HK-2 (cell line): ENCODE data around the gene MCM5.

Experiments
- DNase-seq: peaks from one replicate; pipeline ENCODE4 v3.0.0-alpha.2; 2018; ENCODE audit not compliant: unreplicated experiment

MCM5 gene

GRCh38 chr22:35403356-35403755 lies 3.4 kb downstream of the MCM5 start:
- DNase-seq = no peak

DNA sequence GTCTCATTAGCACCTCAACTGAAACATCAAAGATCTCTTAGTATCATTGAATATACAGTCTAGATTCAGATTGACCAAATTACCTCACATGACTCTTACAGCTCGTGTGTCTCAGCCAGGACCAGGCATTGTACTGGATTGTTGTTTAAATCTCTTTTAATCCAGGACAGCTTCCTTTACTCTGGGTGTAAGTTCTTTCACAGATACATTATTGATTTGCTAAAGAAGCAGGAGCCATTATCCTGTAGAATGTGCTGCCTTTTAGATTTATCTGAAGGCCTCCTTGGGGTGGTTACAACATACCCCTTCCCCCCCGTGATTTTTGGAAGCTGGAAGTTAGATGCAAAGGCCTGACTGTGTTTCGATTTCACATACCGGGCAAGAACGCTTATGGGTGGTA lies 4.2 kb downstream of the MCM5 start:
- DNase-seq = no peak

- DNase-seq = no peak
These were observed 6.5 kb downstream of the MCM5 start for GRCh38 chr22:35406443-35406842.

DNA sequence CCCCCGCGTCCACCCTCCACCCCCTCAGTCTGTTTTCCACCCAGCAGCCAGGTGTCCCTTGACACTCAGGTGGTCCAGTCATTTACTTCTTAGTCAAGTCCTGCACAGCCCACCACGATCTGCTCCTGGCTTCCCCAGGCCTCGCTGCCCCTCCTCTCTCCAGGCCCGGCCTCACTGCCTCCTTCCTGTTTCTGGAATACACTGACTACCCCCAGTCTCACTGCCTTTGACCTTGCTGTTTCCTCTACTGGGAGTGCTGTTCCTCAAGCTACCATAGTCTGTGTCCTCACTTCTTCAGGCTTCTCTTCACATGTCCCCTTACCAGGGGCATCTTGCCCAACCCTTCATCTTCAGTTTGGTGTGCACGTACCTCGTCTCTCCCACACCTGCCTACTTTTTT lies 7.4 kb downstream of the MCM5 start:
- no peak for DNase-seq

GRCh38 chr22:35409783-35410662 lies 10.1 kb downstream of the MCM5 start:
- DNase-seq = no peak

DNA sequence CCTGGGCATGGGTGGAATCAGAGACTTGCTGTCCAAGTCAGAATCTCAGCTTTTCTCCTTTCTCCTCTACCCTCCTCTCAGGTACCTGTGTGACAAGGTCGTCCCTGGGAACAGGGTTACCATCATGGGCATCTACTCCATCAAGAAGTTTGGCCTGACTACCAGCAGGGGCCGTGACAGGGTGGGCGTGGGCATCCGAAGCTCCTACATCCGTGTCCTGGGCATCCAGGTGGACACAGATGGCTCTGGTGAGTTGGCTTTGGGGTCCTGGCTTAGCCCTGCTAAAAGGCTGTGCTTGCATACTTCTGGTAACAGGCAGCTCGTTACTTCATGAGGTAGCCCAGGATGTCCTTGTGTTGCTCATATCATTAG lies 10.7 kb downstream of the MCM5 start:
- DNase-seq = no peak

DNA sequence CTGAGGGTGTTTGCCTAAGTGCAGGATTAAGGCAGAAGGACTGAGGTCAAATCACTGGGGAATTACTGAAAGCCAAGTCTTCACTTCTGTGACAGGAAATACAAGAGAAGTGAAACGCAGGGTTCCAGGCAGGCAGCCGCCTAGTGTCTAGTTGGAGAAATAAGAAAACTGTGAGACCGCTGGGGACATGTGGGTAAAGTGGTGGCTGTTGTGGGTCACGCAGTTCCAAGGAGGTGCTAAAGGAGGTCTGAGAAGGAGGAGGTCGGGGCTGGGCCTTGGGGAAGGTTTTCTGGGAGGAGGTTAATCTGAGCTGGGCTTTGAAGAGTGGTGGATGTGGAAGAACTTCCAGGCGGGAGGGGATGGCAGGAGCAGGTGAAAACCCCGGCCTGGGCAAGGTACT lies 11.2 kb downstream of the MCM5 start:
- DNase-seq = no peak

DNA sequence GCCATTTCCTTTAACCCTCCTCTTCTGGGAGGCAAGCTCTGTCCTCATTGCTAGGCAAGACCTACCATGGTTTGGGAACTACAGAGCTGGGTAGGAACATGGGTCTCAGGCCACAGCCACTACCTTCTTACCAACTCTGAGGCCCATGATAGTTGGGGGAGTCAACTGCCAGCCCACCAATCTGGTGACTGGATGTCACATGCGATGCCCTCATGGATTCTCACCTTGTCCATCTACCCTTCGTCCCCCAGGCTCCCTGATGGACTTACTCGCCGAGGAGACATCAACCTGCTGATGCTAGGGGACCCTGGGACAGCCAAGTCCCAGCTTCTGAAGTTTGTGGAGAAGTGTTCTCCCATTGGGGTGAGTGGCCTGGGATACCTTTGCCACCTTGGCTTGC lies 13.7 kb downstream of the MCM5 start:
- DNase-seq = no peak

DNA sequence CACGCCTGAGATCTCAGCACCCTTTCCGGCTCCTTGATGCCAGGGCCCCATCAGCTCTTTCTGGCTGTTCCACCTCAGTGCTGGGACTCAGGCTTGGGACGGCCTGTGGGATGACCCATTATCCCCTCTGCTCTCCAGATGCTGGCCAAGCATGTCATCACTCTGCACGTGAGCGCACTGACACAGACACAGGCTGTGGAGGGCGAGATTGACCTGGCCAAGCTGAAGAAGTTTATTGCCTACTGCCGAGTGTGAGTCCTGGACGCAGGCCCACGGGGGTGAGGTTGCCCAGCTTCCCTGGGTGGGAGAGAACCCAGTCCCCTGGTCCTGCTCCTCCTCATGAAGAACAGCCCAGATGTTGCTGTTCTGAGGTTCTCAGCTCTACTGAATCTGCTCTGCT lies 17.7 kb downstream of the MCM5 start:
- DNase-seq = no peak

- DNase-seq = no peak
These were observed 18.1 kb downstream of the MCM5 start for GRCh38 chr22:35418088-35418487.

GRCh38 chr22:35418731-35419130 lies 18.8 kb downstream of the MCM5 start:
- DNase-seq = no peak

GRCh38 chr22:35419756-35420155 lies 19.8 kb downstream of the MCM5 start:
- DNase-seq = no peak

- DNase-seq = no peak
These were observed 21.2 kb downstream of the MCM5 start for GRCh38 chr22:35421121-35421520.

DNA sequence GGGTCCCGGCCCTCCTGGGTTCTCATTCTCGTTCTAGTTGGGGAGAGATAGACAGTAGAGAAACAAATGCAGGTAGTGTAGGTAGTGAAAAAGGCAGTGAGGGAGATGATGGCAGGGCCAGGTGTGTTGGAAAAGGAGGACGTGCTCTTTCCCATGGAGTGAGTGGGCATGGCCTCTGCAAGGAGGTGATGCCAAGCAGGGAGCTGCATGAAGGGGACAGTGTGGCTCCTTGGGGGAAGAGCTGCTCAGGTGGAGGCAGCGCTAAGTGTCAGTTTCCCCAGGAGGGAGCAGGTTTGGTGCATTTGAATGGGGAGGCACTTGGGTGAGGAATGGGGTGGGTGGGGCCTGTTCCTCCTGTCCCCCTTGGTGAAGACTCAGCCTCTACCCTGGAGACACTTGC lies 22.2 kb downstream of the MCM5 start:
- DNase-seq = no peak

- DNase-seq = no peak
These were observed 23.0 kb downstream of the MCM5 start for GRCh38 chr22:35422936-35423335.

DNA sequence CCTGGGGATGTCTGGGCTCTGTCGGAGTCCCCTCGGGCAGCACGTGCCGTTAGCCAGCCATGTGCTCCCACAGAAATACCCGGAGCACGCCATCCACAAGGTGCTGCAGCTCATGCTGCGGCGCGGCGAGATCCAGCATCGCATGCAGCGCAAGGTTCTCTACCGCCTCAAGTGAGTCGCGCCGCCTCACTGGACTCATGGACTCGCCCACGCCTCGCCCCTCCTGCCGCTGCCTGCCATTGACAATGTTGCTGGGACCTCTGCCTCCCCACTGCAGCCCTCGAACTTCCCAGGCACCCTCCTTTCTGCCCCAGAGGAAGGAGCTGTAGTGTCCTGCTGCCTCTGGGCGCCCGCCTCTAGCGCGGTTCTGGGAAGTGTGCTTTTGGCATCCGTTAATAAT lies 24.1 kb downstream of the MCM5 start:
- no peak for DNase-seq

DNA sequence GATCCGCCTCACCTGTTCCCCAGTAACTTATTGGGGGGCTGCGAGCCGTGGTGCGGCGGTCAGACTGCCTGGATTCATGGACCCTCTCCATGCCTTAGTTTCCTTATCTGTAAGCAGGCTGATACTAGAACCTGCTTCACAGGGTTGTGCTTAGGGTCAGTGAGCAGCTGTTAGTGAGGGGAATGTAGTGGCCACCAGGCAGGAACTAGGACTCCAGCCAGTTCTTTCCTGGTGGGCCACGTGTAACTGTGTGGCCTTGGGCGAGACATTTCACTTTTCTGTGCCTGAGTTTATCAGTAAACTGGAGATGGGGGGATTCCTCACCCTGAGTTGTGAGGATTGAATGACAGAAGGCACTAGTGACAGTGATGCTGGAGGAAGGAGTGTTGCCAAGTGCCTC lies 24.8 kb downstream of the MCM5 start:
- no peak for DNase-seq

DNA sequence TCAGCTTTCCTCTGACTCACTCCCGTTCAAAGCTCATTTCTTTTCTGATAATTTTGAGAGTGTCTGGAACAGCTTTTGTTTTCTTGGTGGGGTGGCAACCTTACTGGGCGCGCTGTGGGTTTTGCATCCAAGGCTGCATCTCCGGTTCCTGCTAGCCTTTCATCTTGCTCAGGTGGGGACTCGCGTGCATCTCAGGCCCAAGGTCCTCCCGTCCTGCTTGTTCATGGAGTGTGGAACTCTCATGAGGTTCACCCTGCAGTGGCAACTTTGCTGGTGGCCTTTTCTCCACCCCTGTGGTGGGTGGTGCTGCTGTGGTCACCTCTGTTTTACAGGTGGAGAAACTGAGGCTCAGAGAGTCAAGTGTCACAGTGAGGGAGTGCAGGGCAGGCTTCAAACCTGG lies 25.6 kb downstream of the MCM5 start:
- DNase-seq = no peak

DNA sequence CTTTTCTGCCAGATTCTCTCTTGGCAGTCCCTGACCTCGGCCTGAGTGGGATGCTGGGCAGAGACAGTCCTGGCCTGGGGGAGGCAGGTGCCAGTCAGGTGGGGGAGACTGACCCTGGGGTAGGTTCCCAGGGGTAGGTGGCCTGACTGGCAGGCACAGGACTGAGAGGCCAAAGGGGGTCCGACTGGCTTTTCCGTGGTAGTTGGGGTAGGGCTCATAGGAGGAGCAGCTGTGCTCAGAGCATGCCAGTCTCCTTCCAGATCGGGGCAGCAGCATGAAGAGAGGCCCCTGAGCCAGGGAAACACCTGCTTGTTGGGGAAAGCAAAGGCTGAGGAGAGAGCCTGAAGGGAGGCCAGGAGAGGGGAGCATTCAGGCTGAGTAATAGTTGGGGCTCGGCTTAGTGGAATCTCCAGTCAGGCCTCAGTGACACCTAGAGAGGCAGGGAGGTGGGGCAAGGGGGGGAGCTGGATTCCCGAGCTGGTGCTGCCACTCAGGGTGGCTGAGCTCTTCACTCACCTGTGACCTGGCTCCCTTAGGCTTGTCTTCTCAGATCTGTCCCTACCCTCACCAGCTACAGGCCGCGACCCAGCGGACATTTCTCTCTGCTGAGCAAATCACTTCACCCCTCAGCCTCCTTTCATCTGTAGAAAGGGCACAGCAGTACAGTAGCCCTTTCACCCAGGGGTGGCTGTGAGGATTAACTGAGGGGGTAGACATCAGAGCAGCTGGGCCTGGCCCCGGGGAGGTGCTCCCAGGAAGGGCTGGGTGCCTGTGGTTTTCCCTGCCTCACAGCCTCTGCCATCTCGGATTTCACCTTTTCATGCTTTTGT lies 26.2 kb downstream of the MCM5 start:
- DNase-seq = peak; percentile 72

- DNase-seq = no peak
These were observed 26.8 kb downstream of the MCM5 start for GRCh38 chr22:35426801-35427140.

DNA sequence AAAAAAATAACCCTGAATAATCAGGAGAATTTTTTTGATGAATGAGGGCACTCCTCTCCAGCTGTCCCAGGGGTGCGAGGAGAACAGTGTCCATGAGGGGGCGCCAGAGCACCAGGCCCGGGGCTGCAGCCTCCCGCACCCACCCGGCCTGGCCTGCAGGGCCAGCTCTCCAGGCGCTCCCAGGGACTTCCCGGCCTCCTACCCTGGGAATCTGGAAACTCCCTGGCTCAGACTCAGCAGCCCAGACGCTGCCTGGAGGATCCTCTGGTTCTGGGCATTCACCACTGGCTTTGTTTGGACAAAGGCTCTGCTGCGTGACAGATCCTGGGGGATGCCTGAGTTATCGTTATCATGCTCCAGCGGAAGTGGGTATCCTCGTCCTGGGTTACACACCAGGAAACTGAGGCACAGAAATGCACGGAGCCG lies 31.0 kb downstream of the MCM5 start:
- peak; percentile 93 for DNase-seq

DNA sequence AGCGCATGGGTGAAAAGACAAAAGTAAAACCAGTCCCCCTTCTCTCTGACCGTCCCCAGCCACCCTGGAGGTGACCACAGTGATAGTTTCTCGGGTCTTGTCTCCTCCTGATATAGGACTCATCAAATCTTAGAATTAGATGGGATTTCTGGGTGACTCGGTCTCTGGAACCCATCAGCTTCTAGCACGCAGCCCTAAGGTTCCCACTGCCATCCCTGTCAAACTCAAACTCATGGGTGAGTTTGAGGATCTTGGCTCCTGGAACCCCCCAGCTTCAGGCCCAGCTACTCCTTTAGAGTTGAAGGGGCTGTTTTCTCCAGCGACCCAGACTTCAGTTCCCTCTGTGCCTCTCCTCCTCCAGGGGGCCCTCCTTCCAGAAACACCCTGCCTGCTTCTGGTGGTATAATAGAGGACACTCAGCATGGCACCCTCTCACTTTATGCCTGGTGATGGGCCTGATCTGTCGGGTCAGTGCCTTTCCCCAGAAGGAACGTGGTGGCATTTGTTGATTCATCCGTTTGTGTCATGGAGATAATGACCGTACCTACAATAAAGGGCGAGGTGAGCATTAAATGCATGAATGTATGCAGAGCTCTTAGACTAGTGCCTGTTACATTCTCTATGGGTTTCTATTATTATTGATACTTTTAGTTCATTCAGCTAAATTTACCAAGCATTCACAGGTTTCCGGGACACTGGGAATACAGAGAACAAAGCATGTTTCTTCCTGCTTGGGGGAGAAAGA lies 31.7 kb downstream of the MCM5 start:
- no peak for DNase-seq
